Epidermal melanocyte (primary cell): ENCODE measurements around the gene ZFP30.
A peak's percentile ranks its signal among the peaks of the same experiment; 100 is the strongest.
"Not testable (repeated sequence)": the region's sequence is repeated elsewhere in the genome, so short reads cannot be mapped to it uniquely, and the experiment has no call there.

Experiments
- DNase-seq: peaks from one replicate; pipeline ENCODE4 v3.0.0; 2011; ENCODE audit warnings: low spot score; ENCODE audit not compliant: insufficient read length

Gene ZFP30

DNA sequence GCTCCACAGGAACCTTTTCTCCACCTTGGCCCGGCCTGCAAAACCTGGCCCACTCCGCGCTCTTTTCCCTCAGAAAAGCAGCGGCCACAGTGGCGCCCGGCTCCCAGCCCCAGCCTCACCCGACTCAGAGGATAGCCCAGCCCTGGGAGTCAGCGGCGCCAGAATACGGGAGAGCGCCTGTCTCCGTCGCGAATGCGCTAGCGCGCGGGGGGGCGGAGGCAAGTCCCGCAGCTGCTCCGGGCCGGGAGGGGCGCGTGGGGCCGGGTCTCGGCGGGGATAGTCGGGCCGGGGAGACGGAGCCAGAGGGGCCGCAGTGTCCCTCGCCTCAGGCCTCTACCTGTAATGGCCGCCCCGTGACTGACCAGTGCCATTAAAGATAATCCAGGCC is at the start of gene ZFP30:
TSS of gene ZFP30 (minus strand) at position 165 of the 388 bp plus-strand sequence. CDS start 7,643 bp downstream, outside the sequence.
- DNase-seq = peak; percentile 88

DNA sequence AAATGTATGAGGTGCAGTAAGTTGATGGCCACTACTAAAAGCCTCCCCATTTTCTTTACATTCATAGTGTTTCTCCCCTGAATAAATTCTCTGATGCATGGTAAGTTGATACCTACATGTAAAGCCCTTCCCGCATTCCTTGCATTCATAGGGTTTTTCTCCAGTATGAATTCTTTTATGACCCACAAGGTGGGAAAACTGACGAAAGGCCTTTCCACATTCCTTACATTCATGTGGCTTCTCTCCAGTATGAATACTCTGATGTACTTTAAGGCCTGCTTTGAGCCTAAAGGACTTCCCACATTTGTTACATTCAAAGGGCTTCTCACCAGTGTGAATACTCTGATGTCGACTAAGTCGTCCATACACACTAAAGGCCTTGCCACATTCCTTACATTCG is 43.8 kb upstream of the ZFP30 start:
- no peak for DNase-seq

DNA sequence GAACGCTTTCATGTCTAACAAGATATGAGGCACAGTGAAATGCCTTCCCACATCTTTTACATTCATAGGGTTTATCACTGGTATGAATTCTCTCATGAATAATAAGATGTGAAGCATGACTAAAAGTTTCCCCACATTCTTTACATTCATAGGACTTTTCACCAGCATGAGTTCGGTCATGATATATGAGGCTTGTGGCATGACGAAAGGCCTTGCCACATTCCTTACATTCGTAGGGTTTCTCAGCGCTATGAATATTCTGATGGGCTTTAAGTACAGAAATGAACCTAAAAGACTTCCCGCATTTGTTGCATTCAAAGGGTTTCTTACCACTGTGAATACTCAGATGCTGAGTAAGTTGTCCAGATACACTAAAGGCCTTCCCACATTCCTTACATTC is 43.0 kb upstream of the ZFP30 start:
- no peak for DNase-seq

DNA sequence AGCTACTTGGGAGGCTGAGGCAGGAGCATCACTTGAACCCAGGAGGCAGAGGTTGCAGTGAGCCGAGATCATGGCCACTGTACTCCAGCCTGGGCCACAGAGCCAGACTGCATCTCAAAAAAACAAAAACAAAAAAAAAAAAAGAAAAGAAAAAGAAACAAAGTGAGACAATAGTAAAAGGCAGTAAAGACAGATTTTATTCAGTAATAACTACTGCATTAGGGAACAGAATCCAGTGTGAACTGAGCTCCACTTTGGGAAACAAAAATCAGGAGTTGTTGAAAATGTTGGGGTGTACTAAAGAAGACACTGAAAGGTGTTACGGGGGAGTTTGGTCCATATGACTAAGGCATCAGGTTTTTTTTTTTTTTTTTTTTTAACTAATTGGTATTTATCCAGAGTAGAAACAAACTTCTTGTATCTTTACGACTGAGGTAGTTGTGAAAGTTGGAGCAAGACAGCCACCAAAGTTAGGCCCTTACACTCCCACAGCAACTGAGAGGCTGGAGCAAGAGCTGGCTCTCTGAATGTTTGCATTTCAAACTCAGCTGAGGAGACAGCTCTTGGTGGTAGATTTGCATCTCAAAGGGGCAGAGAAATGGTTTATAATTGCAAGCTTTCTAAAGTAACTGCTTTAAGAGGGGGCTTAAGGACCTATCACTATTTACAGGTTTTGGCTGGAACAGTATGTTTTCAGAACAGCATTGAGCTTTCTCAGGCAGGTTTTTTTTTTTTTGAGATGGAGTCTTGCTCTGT is 40.1 kb upstream of the ZFP30 start:
- no peak for DNase-seq

DNA sequence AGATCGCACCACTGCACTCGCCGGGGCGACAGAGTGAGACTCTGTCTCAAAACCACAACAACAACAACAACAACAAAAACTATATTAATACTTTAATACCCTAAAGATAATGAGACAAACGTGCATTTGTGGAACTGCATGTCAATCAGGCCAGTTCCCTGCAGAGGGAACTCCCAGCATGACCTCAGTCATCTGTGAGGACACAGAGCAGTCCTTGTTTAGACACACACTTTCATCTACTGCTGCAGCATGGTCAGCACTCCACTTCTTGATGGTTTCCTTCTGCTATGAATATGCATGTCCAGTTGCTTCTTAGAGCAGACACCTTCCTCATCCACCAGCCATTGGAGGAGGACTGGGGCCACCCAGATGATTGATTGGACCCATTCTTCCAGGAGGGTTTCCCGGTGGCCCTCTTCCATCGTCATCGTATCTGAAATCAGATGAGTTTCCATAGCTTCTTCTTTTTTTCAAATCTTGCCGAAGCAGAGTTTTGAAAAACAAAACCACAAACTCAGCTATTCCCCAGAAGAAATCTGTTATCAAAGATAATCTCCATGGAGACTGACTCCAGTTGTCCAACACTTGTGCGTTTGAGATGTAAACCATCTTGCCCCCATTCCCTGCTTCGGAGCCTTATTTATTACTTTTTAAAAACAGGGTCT is 37.8 kb upstream of the ZFP30 start:
- DNase-seq = no peak

DNA sequence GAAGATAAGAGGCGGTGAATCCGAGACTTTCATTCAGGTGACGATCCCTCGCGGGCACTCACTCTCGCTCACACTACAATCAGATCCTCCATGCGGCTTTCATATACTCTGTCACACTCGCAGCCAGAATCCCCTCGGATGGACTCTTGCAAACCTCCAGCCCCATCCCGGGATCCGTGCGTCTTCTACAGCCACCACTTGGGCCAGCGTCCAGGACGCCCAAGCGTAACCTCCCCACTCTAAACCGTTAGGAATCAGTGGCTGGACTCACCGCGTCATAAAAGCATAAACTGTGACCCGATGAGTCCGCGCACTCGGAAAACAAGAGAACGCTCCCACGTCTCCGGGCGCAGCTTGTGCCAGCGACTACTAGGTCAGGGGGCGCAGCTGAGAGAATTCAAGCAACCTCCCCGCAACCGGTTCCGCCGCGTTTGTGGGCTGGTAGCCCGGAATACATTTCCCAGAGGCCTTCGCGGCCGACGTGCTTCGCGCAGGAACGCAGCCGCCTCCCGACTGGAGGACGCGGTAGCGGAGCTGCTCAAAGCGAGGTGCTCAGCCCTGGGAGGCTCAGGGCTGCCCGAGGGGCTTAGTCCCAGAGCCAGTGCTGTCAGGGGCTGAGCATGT is 36.7 kb upstream of the ZFP30 start:
- peak; percentile 34 for DNase-seq

DNA sequence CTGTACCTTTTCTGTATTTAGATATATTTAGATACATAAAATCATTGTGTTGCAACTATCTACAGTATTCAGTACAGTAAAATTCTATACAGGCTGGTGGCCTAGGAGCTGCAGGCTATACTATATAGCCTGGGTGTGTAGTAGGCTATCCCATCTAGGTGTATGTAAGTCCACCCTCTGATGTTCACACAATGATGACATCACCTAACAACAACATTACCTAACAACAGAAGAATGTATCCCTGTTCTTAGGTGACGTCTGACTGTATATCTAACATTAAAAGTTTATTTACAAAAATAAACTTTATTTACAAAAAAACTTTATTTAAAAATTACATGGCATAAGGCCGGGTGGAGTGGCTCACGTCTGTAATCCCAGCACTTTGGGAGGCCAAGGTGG is 28.3 kb upstream of the ZFP30 start:
- DNase-seq = no peak

DNA sequence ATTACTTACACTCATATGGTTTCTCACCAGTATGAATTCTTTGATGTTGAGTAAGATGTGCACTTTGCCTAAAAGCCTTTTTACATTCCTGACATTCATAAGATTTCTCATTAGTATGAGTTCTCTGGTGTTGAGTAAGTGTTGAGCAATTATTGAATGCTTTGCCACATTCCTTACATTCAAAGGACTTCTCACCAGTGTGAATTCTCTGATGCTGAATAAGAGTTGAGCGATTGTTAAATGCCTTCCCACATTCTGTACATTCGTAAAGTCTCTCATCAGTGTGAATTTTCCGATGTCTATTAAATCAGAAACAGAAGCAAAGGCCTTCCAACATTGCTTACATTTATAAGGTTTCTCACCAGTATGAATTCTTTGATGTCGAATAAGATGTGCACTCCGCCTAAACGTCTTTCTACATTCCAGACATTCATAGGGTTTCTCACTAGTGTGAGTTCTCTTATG is 14.2 kb upstream of the ZFP30 start:
- DNase-seq = no peak

DNA sequence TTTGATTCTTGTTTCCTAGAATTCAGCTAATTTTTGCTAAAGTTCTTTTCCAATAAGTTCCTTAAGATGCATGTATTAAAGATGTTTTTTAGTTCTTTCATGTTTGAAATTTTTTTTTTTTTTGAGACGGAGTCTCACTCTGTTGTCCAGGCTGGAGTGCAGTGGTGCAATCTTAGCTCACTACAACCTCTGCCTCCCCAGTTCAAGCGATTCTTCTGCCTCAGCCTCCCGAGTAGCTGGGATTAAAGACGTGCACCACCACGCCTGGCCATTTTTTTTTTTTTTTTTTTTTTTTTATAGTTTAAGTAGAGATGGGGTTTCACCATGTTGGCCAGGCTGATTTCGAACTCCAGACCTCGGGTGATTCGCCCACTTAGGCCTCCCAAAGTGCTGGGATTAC is 1.9 kb upstream of the ZFP30 start:
- not testable (repeated sequence) for DNase-seq

DNA sequence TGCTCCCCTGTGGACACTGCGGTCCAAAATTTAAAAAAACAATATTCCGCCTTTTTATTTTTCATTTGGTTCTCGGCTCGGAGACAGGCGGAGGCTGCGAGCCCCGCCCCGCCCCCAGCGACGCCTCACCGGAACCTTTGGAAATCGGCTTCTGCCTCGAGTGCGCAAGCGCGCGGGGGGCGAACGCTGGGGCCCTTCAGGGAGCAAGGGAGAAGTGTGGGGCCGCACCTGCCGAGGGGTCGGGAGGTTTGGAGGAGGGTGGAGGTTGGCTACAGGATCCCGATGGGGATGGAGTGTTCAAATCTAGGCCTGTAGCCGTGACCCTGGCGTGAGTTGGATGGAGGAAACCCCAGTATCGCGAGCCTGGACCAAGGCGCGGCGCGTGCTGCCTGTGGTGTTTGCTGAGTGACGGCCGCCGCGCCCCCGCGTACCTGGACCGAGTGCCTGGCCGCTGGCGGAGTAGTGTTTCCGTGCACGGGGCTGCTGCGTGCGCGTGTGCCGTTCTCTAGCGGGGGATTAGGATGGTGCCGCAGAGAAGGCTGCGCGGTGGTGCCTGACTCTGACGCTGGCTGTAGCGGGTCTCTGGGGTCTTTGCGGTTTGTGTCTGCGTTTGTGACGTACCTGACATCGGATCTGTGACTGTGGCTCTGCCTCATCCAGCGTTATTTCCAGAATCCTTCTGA is 565 bp upstream of the ZFP30 start:
- DNase-seq = peak; percentile 65

DNA sequence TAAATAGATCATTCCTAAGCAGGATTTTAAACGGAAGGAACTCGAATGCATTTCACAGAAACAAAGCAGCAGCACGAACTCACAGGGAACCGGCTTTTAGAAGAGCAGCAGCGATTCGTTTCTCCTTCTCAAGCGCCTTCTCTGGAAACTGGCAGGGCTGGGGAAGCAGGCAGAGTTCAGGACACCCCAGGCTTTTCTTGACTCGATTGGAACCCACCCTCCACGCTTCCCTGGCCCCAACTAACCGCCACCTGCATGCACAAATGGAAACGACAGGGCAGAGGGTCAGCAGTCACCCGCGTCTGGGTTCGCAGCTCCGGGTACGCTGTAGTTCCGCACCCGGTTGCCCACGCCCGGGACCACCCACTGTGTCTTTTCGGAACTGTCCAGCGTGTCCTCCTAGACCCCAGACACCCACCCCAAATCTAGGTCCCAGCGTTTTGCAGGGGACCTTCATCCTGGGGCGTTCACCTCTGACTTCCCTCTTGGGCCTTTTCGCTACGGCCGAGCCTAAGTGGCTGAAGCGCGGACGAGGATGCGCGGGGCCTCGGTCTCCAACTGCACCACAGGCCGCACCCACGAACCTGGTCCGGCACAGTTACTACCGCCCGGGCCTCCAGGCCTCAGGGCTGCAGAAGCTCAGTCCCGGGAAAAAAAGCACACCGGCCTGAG is 500 bp downstream of the ZFP30 start:
- peak; percentile 28 for DNase-seq

DNA sequence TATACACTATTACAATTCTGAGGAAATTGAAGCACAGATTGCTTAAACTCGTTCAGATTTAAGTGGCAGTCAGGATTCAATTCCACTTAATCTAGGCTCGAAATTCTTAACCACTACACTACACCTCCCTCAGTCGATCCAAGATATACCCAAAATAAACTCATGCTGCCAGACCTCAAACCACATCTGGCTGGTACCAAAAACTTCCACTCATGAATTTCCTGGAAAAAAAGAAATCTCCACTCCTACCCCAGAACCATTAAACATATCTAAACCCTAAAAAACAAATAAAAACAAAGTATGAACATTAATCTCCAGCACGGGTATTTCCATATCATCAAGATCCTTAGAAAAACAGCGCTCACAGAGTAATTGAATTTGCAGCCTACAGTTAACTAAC is 1.1 kb downstream of the ZFP30 start:
- no peak for DNase-seq

DNA sequence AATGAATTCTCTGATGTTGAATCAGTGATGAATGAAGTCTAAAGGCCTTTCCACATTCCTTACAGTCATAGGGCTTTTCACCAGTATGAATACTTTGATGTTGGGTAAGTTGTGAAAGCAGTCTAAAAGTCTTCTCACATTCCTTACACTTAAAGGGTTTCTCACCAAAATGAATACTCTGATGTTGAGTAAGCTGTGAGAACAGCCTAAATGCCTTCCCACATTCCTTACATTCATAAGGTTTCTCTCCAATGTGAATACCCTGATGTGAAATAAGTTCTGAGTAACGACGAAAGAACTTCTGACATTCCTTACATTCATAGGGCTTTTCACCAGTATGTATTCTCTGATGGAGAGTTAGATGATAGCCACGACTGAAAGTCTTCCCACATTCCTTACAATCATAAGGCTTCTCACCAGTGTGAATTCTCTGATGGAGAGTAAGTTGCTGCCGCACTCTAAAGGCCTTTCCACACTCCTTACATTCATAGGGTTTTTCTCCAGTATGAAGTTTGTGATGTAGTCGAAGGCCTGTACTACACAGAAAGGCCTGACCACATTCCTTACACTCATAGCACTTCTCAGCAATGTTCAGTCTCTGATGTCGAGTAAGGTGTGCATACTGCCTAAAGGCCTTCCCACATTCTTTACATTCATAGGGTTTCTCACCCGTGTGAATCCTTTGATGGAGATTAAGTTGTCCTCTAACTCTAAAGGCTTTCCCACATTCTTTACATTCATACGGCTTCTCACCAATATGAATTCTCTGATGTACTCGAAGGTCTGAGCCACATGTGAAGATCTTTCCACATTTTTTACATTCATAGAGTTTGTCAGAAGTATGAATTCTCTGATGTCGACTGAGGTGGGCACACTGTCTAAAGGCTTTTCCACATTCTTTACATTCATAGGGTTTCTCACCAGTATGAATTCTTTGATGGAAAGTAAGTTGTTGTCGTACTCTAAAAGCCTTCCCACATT is 19.9 kb downstream of the ZFP30 start:
- no peak for DNase-seq

DNA sequence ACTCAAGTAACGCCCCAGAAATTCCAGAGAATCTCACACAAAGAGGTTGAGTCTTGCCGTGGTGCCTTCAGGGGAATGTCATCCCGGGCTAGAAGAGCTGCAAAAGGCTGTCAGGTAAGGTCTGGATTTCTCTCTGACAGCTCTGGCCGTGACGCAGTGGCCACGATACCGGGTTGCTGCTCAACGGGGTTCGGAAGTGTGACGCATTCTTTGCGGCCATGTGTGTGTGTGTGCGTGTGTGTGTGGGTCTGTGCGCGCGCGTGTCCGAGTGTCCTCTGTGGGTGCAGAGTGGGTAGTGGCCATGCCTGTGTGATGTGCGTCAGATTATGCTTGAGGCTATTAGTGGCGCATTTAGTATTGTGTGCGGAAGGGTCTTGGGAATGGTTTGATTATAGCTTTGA is 60.3 kb downstream of the ZFP30 start:
- DNase-seq = no peak

DNA sequence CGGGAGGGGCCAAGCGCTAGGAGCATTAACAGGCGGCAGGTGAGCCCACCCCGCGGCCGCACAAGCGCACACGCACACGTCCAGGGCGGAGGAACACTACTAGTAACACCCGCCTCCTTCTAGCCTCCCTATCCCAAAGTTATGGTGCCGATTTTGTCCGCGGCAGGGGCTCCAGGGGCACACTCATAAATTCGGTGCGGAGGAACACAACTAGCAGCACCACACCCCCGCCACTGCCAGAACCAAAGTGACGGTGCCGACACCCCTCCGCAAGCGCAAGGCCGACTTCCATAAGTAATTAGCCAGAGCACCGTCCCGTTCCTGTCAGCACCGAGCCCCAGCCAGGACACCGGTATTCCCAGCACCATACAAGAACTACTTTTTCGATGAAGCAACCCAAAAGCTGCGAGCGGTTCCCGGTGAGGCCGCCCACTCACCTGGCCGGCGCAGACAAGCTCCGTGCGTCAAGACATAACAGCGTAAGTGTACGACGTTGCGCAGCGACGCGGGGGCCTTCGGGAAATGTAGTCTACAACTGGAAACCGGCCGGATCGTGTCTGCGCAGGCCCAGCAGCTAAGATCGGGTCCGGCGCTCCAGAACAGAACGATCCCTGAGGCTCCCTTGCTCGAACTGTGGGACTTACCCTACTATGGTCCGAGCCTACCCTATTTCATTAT is 60.8 kb downstream of the ZFP30 start, which contains the start of the genes ZNF540 and ZNF571:
TSS of gene ZNF540 (plus strand) at position 573 of the 678 bp plus-strand sequence. CDS start 3,572 bp downstream, outside the sequence.
TSS of gene ZNF571 (minus strand) at position 489 of the 678 bp plus-strand sequence. CDS start 8,116 bp downstream, outside the sequence.
- DNase-seq = peak; percentile 74

DNA sequence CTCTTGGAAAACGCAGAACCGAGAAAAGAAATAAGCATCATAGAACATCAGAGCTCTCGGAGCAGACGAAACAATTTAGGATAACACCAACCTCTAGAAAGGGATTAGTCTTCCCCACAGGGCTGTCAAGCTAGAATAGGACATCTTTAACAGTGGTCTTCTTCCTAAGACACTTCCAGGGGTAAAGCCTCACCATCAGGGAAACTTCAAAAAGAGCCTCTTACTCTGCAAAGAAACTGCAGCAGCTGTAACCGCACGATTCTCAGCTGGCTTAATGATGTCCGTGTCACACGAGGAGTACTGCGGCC is 61.3 kb downstream of the ZFP30 start:
- DNase-seq = no peak

DNA sequence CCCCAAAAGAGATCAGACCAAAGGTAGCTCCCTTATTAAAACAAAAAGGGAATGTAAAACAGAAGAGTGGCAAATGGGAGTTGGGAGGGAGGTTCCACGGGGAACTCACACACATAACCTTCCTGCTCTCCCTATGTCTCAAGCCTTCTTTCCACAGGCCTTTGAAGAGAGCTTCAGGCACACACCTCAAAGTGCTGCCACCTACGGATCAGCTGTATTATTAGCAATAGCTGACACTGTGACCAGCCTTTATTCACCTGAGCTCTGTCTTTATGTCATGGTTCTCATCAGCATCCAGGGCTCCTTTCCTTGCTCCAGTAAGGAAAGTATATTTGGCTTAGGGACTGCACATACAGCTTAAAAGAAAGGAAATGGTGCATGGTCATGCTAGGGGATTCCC is 71.9 kb downstream of the ZFP30 start:
- no peak for DNase-seq

DNA sequence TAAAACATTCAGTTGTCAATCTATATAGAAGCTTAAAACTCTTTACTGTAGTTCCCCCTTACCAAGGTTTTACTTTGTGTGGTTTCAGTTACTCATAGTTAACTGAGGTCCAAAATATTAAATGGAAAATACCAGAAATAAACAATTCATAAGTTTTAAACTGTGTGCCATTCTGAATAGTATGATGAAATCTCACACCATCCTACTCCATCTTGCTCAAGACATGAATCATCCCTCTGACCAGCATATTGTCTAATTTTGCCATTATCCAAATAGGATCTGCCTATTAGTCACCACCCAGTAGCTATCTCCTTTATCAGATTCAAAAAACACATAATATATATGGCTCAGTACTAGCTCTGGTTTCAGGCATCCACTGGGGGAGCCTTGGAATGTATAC is 83.1 kb downstream of the ZFP30 start:
- DNase-seq = no peak

DNA sequence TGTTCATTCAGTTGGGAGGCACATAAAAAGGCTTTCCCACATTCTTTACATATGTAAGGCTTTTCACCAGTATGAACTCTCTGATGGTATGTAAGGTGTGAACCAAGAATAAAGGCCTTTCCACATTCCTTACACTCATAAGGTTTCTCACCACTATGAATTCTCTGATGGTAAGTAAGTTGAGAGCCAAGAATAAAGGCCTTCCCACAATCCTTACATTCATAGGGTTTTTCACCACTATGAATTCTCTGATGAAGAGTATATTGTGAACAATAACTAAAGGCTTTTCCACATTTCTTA is 89.9 kb downstream of the ZFP30 start:
- DNase-seq = no peak
